Breast epithelium (tissue), 3 donors: ENCODE measurements around the gene LYZ.

Experiments
- CTCF ChIP-seq, 3 donors: fragments of 450-650 bp; IDR thresholded peaks; one replicate each; pipeline ENCODE4 v1.5.1; 2016 to 2017; ENCODE audit warnings: antibody characterized with exemption in 3 of 3, mild to moderate bottlenecking in 3 of 3, moderate library complexity in 3 of 3
- POLR2A ChIP-seq: fragments of 450-650 bp; IDR thresholded peaks from one replicate; pipeline ENCODE4 v1.6.1; 2016; ENCODE audit warnings: antibody characterized with exemption, mild to moderate bottlenecking, moderate library complexity

- TF ChIP-seq CTCF (IDR thresholded peaks at IDR 0.05) (no peak), POLR2A (no peak)
These were observed 1.9 kb downstream of the LYZ start for GRCh38 chr12:69350002-69350626.
